GM18499 (cell line): ENCODE data around the gene OR5AN1.
A peak's percentile ranks its signal among the peaks of the same experiment; 100 is the strongest.
"Not testable (repeated sequence)": the region's sequence is repeated elsewhere in the genome, so short reads cannot be mapped to it uniquely, and the experiment has no call there.

Experiments used
- ATAC-seq: cut with Tn5 transposase; IDR thresholded peaks from one replicate; pipeline ENCODE4 v1.9.1; 2021; ENCODE audit warnings: moderate number of reproducible peaks; ENCODE audit not compliant: insufficient read depth, unreplicated experiment

The OR5AN1 gene, protein sequence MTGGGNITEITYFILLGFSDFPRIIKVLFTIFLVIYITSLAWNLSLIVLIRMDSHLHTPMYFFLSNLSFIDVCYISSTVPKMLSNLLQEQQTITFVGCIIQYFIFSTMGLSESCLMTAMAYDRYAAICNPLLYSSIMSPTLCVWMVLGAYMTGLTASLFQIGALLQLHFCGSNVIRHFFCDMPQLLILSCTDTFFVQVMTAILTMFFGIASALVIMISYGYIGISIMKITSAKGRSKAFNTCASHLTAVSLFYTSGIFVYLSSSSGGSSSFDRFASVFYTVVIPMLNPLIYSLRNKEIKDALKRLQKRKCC

GRCh38 chr11:59358595-59358994 is at the start of gene OR5AN1:
Gene OR5AN1, plus strand, starts transcription at chr11:59358895. Its CDS starts 5,564 bp downstream, at chr11:59364459.
- no peak for ATAC-seq

DNA sequence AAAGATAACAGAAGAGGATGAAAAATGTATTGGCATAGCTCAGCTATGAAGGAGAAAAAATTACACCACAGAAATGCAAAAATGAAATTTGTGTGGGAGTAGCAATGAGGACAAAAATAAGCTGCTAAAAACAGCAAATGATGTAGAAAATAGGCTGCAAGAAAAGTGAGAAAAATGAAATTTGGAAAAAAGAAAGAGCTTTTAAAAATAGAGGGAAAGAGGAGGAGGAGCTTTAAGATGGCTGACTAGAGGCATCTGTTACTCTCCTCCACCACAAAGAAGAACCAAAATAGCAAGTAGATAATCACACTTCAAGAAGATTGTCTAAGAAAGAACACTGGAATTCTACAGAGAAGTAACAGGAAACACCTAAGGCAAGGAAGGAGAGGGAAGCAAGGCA is 23.7 kb upstream of the OR5AN1 start:
- ATAC-seq = no peak

DNA sequence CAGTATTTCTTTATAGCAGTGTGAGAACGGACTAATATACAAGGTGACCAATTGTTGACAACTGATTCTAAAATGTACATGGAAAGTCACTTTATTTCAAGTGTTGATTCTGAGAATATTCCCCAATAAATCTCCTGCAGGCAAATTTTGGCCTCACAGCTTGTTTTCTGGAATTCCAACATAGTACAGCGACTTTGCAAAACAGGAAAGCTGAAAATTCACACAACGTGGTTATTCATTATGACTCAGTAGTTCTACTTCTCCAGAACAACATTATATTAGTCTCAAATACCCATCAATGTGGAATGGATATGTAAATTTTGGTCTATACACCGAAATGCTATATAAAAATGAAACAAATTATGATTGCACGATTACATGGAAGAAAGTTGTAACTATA is 22.5 kb upstream of the OR5AN1 start:
- no peak for ATAC-seq

DNA sequence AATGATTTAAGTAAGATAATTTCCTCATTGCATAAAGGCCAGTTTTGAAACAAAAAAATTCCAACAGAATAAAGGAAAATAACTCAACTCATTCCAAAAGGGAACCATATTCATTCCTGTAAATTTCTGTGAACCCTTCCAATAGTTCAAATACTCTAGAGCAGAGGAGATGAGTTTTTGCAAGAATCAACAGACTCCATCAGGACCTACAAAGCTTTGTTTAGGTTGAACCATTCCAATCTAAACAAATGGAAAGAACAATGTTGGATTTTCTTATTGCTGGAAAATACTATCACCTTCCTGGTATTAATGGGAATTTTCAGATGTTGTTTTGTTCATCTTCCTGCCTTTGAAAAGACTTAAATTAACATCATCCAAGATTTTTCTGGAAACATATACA is 21.8 kb upstream of the OR5AN1 start:
- ATAC-seq = no peak

GRCh38 chr11:59349657-59350056 is 9.0 kb upstream of the OR5AN1 start:
- ATAC-seq = not testable (repeated sequence)

DNA sequence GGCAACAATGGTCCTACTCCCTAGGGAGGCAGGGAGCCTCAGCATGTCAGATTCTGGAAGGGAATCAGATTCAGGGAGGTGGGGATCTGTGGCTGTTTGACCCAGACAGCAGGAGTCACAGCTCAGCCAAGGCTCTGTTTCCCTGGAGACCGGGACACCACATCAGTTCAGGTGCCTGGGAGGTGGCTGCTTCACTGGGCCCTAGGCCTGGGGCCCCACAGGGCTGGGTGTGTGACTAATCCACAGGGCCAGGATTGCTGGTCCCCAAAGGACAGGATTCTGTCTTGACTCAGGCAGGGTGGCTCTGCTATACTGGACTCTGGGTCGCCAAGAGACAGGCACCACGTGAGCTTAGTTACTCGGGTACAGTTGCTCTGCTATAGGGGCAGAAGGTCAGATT is 3.5 kb upstream of the OR5AN1 start:
- ATAC-seq = no peak

- ATAC-seq = no peak
These were observed 2.1 kb upstream of the OR5AN1 start for GRCh38 chr11:59356561-59356960.

- no peak for ATAC-seq
These were observed 675 bp upstream of the OR5AN1 start for GRCh38 chr11:59358020-59358419.

DNA sequence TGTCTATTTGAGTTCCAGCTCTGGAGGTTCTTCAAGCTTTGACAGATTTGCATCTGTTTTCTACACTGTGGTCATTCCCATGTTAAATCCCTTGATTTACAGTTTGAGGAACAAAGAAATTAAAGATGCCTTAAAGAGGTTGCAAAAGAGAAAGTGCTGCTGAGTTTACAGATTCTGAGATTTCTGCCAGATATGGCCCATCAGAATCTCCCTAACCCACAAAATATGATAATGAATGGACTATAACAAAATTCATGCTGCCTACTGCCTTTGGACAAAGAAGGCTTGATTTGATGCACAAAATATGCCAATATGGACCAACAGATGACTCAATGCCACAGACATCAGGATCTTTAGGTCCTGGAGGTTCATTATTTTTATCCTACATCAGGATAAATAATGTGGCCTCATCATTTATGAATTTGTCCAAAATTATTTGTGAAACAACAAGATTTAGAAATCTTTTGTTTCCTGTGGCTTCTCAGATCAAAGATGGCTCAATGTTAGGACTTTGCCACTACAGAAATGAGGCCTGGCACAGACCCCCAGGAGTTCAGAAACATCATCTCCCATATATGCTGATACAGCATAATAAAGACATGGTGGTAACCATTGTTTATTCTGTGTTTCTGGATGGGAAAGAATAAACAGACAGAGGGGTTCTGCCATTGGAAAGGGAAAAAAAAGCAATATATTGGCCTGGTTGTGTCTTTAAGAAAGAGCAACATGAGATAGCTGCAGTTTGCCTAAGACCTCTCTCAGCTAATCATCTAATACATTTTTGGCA is 6.7 kb downstream of the OR5AN1 start:
- no peak for ATAC-seq

GRCh38 chr11:59368238-59369022 is 9.7 kb downstream of the OR5AN1 start:
- no peak for ATAC-seq

GRCh38 chr11:59372324-59372723 is 13.6 kb downstream of the OR5AN1 start:
- ATAC-seq = not testable (repeated sequence)

GRCh38 chr11:59380263-59381059 is 21.8 kb downstream of the OR5AN1 start:
- peak; percentile 93 for ATAC-seq

- no peak for ATAC-seq
These were observed 35.5 kb downstream of the OR5AN1 start for GRCh38 chr11:59394186-59394585.

DNA sequence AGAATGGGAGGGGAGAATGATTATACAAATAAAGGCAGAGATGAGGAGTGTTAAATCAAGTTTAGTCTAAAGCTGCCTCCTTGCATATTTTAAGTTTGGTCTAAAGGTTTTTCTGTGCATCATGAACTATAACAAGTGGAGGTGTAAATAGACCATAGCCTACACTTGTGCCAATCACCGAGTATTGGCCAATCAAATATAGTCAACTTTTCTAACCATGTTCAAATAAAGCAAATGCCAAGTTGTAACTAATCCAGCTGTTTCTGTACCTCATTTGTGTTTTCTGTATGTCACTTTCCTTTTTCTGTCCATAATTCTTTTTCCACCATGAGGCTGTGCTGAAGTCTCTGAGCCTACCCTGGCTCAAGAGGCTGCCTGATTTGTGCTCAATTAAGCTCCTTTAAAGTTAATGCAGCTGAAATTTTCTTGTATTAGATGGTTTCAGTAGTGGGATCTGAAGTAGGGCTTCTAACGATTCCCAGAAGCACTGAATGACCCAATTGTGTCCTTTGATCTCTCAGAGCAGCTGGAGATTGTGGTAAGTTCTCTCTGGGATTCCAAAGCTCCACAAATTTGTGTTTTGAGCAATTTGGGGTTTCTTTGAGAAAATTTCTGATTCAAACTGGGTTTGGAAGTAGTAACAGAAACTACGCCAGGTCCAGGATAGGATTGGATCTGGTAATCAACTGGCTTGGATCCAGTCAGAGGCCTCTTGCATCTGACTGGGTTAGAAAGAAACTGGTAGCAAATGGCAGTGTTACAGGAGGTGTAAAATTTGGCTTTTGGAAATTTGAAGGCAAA is 42.0 kb downstream of the OR5AN1 start:
- no peak for ATAC-seq

- ATAC-seq = no peak
These were observed 42.5 kb downstream of the OR5AN1 start for GRCh38 chr11:59401262-59401552.

GRCh38 chr11:59403546-59403945 is 44.9 kb downstream of the OR5AN1 start:
- no peak for ATAC-seq

DNA sequence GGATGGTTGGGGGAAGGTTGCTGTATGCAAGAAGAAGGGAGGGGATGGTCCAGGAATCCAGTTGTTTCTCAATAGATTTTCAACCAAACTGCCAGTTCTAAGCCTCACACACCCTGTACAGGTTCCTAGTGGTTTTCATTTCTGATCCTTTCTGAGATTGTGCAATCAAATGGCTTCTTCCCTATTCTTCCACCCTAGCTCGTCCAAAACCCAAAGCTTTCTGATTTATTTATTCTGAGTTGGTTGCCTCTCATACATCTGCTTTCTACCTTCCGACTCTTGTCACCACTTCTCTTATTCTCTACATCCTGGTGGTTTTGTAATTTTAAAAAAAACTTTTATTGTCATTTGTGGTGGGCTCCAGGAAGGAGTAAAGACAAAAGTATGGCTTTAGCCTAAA is 55.0 kb downstream of the OR5AN1 start:
- ATAC-seq = no peak

DNA sequence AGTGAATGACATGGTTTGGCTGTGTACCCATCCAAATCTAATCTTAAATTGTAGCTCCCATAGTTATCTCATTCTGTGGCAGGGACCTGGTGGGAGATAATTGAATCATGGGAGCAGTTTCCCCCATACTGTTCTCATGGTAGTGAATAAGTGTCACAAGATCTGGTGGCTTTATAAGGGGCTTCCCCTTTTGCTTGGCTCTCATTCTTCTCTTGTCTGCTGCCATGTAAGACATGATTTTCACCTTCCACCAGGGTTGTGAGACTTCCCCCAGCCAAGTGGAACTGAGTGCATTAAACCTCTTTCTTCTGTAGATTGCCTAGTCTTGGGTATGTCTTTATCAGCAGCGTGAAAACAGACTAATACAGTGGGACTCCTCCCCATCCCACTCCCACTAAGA is 56.4 kb downstream of the OR5AN1 start:
- no peak for ATAC-seq

DNA sequence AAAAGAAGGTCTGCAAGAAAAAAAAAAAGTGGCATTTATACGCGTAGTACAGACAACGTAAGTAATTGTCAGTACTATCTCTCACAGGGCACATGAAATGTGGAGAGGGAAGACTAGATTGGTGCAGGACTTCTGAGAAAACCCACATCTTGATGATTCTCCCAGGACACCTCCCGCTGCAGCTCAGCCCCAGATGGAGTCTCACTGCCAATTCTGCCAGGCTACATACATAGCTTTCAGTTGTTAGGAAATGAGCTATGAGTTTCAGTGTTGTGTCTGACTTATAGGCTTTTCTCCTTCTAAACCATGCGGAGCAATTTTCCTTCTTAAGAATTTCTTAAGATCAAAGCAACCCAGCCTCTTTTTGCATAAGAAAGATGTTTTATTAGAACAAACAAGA is 57.9 kb downstream of the OR5AN1 start:
- ATAC-seq = no peak

GRCh38 chr11:59417023-59417422 is 58.3 kb downstream of the OR5AN1 start:
- no peak for ATAC-seq
